GM21367 (cell line): Measurements from ENCODE around the gene HYAL1.
A peak's percentile ranks its signal among the peaks of the same experiment; 100 is the strongest.

ENCODE experiments used
- ATAC-seq: cut with Tn5 transposase; IDR thresholded peaks from one replicate; pipeline ENCODE4 v1.9.1; 2021; ENCODE audit not compliant: unreplicated experiment

Gene HYAL1

DNA sequence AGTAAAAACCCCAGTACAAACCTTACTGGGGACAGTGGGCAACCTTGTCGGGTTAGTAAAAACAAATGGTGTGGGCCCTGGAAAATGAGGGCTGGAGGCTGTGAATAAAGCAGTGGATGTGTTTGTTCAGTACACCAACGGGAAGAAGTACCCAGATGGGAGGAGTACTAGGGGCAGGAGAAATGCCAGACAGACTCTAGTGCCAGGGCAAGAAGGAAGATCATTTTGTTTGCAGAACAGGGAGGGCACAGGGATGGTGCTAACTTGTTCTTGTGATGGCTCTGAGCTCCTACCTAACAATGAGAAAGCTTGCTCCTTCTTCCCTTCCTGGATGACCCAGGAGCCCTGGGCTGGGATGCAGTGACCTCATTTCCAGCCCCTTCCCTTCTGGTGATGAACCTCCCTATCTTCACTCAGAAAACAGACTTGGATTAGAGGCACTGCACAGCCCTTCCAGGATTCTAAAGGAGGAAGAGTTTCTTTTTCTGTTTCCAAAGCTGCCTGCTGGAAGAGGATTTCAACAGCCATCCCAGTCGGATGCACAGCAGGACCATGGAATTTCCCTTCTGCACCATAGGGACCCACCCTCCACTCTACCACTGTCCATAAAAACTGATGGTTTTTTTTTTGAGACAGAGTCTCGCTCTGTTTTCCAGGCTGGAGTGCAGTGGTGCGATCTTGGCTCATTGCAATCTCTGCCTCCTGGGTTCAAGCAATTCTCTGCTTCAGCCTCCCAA, 31.1 kb upstream of the HYAL1 start:
- no peak for ATAC-seq

DNA sequence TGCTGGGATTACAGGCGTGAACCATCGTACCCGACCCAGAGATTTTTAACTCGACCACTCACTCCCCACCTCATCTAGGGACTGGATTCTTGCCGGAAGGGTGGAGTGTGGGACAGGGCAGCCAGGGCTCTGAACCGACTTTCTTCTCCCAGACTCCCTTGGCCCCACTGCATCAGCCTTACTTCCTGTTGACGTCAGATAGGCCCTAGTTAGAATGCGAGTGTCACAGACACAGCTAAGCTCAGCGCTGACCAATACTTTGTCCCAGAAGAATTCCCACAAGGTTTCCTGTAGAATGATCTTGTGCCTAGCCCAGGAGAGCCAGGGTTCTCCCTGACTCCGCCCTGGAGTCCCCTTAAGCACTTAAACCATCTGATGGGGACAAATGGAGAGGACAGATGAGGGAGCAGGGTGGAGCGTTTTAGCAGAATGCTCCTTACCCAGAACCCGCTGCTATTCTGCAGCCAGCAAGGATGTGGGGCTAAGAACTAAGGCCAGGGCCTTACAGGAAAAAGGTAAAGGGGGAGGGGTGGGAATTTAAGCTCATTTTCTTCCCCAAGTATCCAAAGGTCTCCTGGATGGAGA, 30.5 kb upstream of the HYAL1 start:
- no peak for ATAC-seq

- no peak for ATAC-seq
Observed at GRCh38 chr3:50331364-50331907, 28.1 kb upstream of the HYAL1 start.

DNA sequence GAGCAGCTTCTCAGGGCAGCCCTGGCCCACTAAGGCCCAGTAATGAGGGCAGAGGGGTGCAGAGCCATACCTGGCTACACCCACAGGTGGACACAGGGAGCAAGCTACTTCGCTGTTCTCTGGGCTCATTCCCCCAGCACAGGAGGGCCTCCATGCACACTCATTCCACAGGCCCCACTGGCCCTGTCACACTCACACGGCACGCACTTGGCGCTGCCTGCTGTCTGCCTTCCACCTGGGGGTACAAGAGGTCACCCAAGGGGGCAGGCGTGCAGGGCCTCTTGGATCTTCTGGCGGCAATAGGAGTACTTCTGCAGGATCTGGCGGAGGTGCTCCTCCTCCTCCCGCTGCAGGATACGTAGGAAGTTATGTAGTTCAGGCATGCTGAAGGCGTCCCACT, 27.0 kb upstream of the HYAL1 start:
- no peak for ATAC-seq

DNA sequence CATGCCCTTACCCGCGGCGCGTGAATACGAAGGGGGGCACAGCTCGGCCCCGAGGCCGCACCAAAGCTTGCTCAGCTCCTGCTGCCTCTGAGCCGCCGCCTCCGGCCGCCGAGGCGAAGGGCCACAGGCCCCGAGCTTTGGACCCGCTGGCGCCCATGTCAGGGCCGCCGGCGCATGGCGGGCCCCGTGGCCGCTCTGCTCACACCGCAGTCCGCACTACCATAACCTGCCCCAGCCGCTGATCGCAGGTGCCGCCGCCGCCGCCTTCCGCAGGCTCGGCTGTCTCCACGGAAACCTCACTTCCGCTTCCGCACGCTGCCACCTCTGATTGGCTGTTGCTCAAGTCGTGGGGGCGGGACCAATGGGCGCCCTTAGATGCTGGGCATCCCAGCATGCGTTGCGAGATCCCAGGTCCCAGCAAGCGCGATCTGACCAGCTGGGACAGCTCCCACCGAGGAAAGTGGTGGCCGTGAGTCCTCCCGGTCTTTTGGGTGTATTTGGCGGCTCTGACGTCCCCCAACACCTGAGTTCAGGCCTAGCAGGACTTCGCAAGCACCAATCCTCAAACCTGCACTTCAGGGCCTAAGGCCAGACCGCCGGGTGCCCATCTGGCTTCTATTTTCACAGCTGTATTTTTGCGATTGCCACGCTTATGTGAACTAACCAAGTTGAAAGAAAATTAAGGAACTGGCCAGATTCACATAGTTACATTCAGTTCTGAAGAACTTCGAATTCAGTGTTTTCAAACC, 24.7 kb upstream of the HYAL1 start, which contains the start of gene TUSC2:
Gene TUSC2 (minus strand): TSS at position 281 of the 749 bp plus-strand sequence. CDS start 124 bp downstream, at position 157.
- peak; percentile 66 for ATAC-seq

GRCh38 chr3:50327129-50327528, 23.8 kb upstream of the HYAL1 start:
- ATAC-seq, result no peak

DNA sequence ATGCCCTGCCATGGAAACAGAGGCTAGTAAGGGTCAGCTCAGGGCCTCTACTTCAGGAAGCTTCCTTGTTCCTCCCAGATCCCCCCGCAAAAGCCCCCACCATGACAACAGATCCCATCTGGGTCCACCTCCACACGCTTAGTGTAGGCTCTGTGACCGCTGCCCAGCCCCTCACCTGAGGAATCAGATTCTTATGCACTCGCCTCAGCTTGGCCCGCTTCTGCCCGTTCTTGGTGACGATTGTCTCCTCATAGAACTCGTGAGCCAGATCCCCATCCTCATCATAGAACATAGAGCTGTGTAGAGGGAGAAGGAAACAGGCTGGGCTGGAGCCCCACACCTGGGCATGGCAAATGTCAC, 22.8 kb upstream of the HYAL1 start:
- no peak for ATAC-seq

GRCh38 chr3:50325497-50326181, 22.3 kb upstream of the HYAL1 start:
- ATAC-seq, result no peak

GRCh38 chr3:50325113-50325480, 21.7 kb upstream of the HYAL1 start:
- no peak for ATAC-seq

GRCh38 chr3:50324351-50325112, 21.2 kb upstream of the HYAL1 start:
- no peak for ATAC-seq

DNA sequence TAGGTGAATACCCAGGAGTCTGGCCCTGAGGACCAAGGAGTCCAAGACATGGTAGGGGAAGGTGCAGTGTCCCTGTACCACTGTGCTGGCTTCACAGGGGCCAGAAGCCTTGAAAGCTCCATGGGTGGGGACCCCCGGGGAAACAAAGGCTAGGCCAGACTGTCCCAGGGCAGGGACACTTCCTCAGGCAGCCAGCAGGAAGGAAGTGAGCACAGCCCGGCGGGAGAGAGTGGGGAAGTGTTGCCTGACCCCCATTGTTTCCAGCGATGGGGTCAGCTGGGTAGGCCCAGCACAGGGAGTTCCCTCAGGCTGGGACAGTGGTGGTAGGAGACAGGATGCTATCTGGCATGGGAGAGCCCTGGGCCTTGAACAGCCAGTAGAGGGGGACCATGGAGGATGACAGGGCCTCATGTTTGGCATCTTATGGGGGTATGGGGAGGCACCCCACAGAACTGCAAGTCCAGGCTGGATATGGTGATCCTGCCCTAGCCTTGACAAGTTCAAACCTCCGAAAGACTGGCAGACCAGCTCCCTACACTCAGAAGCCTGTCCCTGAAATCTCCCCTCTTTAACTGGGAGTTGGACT, 20.3 kb upstream of the HYAL1 start:
- ATAC-seq, result no peak

DNA sequence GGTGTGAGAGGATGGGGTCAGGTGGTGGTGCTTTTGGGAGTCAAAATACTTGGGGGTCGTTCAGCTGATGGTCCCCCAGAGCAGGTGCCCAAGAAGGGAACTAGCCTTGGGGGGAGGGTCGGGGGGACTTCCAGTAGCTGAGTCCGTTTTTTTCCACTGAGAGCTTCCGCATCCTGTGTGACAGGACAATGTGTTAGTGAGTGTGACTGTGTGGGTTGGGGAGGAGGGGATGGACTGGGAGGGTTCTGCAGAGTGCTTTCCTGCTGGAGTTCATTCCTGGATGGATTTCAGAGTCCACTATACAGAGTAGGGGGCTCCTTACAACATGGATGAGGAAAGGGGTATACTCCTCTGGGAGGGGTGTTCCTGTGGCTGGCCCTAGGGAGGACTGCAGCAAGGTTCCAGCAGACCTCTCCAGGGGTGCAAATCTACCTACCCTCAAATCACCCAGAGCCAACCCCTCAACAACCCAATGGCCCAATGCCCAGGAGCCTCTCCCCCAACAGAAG, 19.8 kb upstream of the HYAL1 start:
- ATAC-seq, result no peak

- no peak for ATAC-seq
Observed at GRCh38 chr3:50322386-50323091, 19.2 kb upstream of the HYAL1 start, which contains the start of gene HYAL2. TSS of gene HYAL2 (minus strand) at chr3:50322745. CDS start at chr3:50320489, 2,256 bp downstream.

DNA sequence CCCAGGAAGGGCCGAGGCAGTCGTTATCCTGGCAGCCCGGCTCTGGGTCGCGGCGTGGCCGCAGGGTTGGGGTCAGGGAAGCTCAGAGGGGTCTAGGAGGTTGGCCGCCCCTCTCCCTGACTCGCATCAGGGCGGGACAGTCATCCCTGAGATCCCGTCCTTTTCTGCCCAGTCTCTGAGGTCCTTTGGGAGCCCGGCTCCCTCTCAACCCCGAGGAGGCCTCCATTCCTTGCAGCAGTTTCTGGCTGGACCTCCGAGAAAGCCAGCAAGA, 18.7 kb upstream of the HYAL1 start:
- no peak for ATAC-seq

DNA sequence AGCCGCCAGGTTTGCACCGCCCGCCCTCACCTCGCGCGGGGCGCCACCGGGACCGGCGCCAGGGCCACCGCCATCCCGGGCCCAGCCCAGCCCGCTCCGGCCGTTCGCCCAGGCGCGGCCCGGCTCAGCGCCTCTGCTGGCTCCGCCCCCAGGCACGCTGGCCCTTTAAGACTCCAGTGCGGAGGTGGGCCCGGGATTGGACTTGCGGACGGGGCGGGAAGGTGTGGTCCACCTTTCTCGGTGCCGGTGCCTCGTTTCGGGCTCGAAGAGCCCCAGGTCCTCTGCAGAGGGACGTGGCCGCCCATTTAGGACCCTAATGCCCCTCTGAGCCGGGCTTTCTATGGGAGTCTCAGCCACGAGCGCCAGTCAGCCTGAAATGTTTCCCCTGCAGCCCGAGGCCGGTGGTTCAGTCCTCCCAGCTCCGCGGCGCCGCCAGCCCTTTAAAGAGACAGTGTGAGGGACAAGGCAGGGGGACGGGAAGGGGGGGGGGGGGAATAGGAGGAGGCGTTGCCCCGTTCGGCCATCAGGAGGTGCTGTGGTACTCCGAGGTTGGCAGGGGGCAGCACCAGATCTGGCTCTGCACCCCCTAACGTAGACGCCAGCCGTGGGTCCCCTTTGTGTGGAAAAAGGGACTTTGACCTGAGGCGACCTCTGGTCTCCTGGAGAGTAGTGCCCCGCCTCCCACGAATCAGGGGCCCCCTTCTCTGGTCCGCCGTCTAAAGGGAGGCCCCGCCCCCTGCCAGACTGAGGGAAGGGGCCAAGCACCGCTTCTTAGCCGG, 18.2 kb upstream of the HYAL1 start:
- ATAC-seq, result peak; percentile 67

- ATAC-seq, result peak; percentile 25
Observed at GRCh38 chr3:50320853-50321335, 17.5 kb upstream of the HYAL1 start.

DNA sequence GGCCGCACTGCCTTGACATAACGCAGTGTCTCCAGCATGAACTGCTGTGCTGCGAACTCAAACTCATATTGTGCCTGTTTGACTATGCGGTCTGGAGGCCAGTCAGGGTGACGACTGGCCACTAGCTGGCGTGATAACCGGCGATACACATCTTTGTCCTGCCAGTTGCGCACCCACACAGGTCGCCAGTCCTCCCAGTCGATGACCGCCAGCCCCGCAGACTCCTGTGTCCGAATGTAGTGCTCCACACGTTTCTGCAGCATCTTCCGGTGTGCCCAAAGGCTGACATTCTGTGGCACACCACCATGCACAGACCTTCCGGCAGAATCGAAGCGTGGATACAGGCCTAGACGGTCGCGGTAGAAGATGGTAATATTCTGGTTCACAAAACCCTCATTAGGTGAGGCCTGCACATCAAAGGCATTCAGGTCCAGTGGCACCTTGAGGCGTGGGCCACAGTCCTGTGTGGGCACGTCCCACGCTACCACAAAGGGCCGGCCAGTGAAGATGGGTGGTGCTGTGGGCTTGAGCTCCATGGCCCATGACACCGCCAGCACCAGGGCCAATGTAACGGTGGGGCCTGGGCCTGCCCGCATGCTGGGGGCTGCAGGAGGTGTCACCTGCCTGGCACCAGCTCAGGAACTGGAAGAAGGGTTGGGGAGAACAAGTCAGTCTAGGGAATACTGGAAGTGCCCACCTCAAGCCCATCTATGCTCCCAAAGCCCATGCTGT, 16.7 kb upstream of the HYAL1 start:
- ATAC-seq, result no peak
